HG02885 (cell line): Measurements from ENCODE around the gene PRPS2.
A peak's percentile ranks its signal among the peaks of the same experiment; 100 is the strongest.

Experiments
- ATAC-seq: cut with Tn5 transposase; IDR thresholded peaks from one replicate; pipeline ENCODE4 v1.9.1; 2021; ENCODE audit warnings: mild to moderate bottlenecking; ENCODE audit not compliant: unreplicated experiment, poor library complexity

PRPS2 gene

GRCh38 chrX:12811658-12812057 is 20.4 kb downstream of the PRPS2 start:
- ATAC-seq, result no peak

- ATAC-seq, result no peak
These were observed 23.2 kb downstream of the PRPS2 start for GRCh38 chrX:12814420-12814819.

GRCh38 chrX:12817528-12817927 is 26.3 kb downstream of the PRPS2 start:
- ATAC-seq, result no peak

GRCh38 chrX:12819222-12819621 is 28.0 kb downstream of the PRPS2 start:
- ATAC-seq, result no peak

- ATAC-seq, result no peak
These were observed 29.5 kb downstream of the PRPS2 start for GRCh38 chrX:12820737-12821136.

- no peak for ATAC-seq
These were observed 33.7 kb downstream of the PRPS2 start for GRCh38 chrX:12824944-12825343.

GRCh38 chrX:12825801-12826200 is 34.6 kb downstream of the PRPS2 start:
- ATAC-seq, result no peak

- peak; percentile 1 for ATAC-seq
These were observed 52.0 kb downstream of the PRPS2 start for GRCh38 chrX:12843061-12843667.

- ATAC-seq, result peak; percentile 93
These were observed 52.6 kb downstream of the PRPS2 start for GRCh38 chrX:12843668-12844279.

GRCh38 chrX:12844319-12844718 is 53.1 kb downstream of the PRPS2 start:
- no peak for ATAC-seq

GRCh38 chrX:12865359-12865758 is 74.1 kb downstream of the PRPS2 start:
- no peak for ATAC-seq

- ATAC-seq, result peak; percentile 44
These were observed 75.5 kb downstream of the PRPS2 start, which contains the start of gene TLR7 for GRCh38 chrX:12866451-12867377. TSS of gene TLR7 (plus strand) at chrX:12867072. CDS start at chrX:12867579, 507 bp downstream.

- no peak for ATAC-seq
These were observed 76.5 kb downstream of the PRPS2 start for GRCh38 chrX:12867685-12868084.

- peak; percentile 62 for ATAC-seq
These were observed 77.5 kb downstream of the PRPS2 start for GRCh38 chrX:12868747-12869146.

GRCh38 chrX:12871257-12871656 is 80.0 kb downstream of the PRPS2 start:
- no peak for ATAC-seq

- no peak for ATAC-seq
These were observed 81.5 kb downstream of the PRPS2 start for GRCh38 chrX:12872741-12873140.
